Activated CD4-positive, alpha-beta T cell treated with anti-CD3 and anti-CD28 coated beads for 24 hours (primary cell): ENCODE data around the gene RPS14.

Experiments used
- DNase-seq, 2 donors: peaks; one replicate each; pipeline ENCODE4 v3.0.0-alpha.2; 2020; ENCODE audit warnings: low read depth in 2 of 2

The RPS14 gene

GRCh38 chr5:150400316-150401075 is 49.0 kb downstream of the RPS14 start:
- no peak for DNase-seq

- no peak for DNase-seq
These were observed 49.9 kb downstream of the RPS14 start for GRCh38 chr5:150399524-150400211.

- DNase-seq = no peak
These were observed 50.6 kb downstream of the RPS14 start for GRCh38 chr5:150398722-150399523.

GRCh38 chr5:150397782-150398721 is 51.5 kb downstream of the RPS14 start:
- DNase-seq = no peak

- DNase-seq = no peak
These were observed 52.3 kb downstream of the RPS14 start for GRCh38 chr5:150397146-150397781.

- no peak for DNase-seq
These were observed 53.3 kb downstream of the RPS14 start for GRCh38 chr5:150396267-150396666.

GRCh38 chr5:150395688-150395975 is 53.9 kb downstream of the RPS14 start:
- no peak for DNase-seq

GRCh38 chr5:150394912-150395687 is 54.4 kb downstream of the RPS14 start:
- no peak for DNase-seq

- DNase-seq = no peak
These were observed 55.4 kb downstream of the RPS14 start for GRCh38 chr5:150394131-150394530.

- no peak for DNase-seq
These were observed 56.4 kb downstream of the RPS14 start for GRCh38 chr5:150393096-150393645.

GRCh38 chr5:150392680-150393079 is 56.9 kb downstream of the RPS14 start:
- no peak for DNase-seq
